Activated T-helper 17 cell treated with anti-CD3 and anti-CD28 coated beads, Interleukin-2, amount 50 U/mL, for 72 hours (primary cell): Measurements from ENCODE around the gene FGD5. TPM values are rescaled to one million over a fixed set of nuclear protein-coding genes. Genes with fewer than 3 reads are reported as not detected.

Experiments
- ATAC-seq: fragments of 150-1000 bp; cut with Tn5 transposase; replicated peaks from 2 replicates; pipeline ENCODE4 v1.10.0; 2021; ENCODE audit warnings: mild to moderate bottlenecking, moderate library complexity
- H3K27ac Mint-ChIP-seq: one replicate; pipeline ENCODE4 v1.8.0; 2022; ENCODE audit warnings: mixed read lengths
- H3K27me3 Mint-ChIP-seq: one replicate; pipeline ENCODE4 v1.8.0; 2022; ENCODE audit warnings: mixed read lengths
- H3K36me3 Mint-ChIP-seq: one replicate; pipeline ENCODE4 v1.8.0; 2022; ENCODE audit warnings: low read depth, mild to moderate bottlenecking, mixed read lengths
- H3K4me1 Mint-ChIP-seq: one replicate; pipeline ENCODE4 v1.8.0; 2022; ENCODE audit warnings: mixed read lengths
- H3K4me3 Mint-ChIP-seq: one replicate; pipeline ENCODE4 v1.8.0; 2022; ENCODE audit warnings: mild to moderate bottlenecking, mixed read lengths
- H3K9me3 Mint-ChIP-seq: one replicate; pipeline ENCODE4 v1.8.0; 2022; ENCODE audit warnings: mixed read lengths
- total RNA-seq, 2 donors: library from RNA; stranded (reverse); gene quantifications; one replicate each; pipeline ENCODE4 v1.2.3, GENCODE V29; 2022

Gene FGD5
- total RNA-seq, 2 donors from 2014 or later: 0.06 to 0.74 TPM

GRCh38 chr3:14909250-14909649 lies 90.5 kb downstream of the FGD5 start:
- peaks cover 8% of the 10 kb centered on the region for H3K9me3 Mint-ChIP-seq
- no peaks in the 10 kb centered on the region for H3K4me1 Mint-ChIP-seq
- H3K27ac Mint-ChIP-seq: no peak overlapping the region
- H3K36me3 Mint-ChIP-seq: no peaks in the 10 kb centered on the region
- ATAC-seq: no peak
- peaks cover 8% of the 10 kb centered on the region for H3K27me3 Mint-ChIP-seq
- no peak overlapping the region for H3K4me3 Mint-ChIP-seq

GRCh38 chr3:14911651-14912050 lies 92.9 kb downstream of the FGD5 start:
- Mint-ChIP-seq H3K4me3 (no peak overlapping the region), H3K27me3 (peaks cover 4% of the 10 kb centered on the region), H3K4me1 (no peaks in the 10 kb centered on the region), H3K9me3 (no peaks in the 10 kb centered on the region), H3K27ac (no peak overlapping the region), H3K36me3 (no peaks in the 10 kb centered on the region)
- no peak for ATAC-seq

GRCh38 chr3:14913071-14913925 lies 94.5 kb downstream of the FGD5 start:
- H3K9me3 Mint-ChIP-seq: no peaks in the 10 kb centered on the region
- peaks cover 4% of the 10 kb centered on the region for H3K27me3 Mint-ChIP-seq
- H3K4me3 Mint-ChIP-seq: no peak overlapping the region
- no peak for ATAC-seq
- H3K36me3 Mint-ChIP-seq: no peaks in the 10 kb centered on the region
- H3K4me1 Mint-ChIP-seq: no peaks in the 10 kb centered on the region
- H3K27ac Mint-ChIP-seq: no peak overlapping the region

GRCh38 chr3:14913926-14914778 lies 95.4 kb downstream of the FGD5 start:
- no peak for ATAC-seq
- no peaks in the 10 kb centered on the region for H3K36me3 Mint-ChIP-seq
- H3K9me3 Mint-ChIP-seq: no peaks in the 10 kb centered on the region
- no peak overlapping the region for H3K27ac Mint-ChIP-seq
- H3K4me3 Mint-ChIP-seq: no peak overlapping the region
- H3K27me3 Mint-ChIP-seq: peaks cover 3% of the 10 kb centered on the region
- H3K4me1 Mint-ChIP-seq: no peaks in the 10 kb centered on the region

- H3K27ac Mint-ChIP-seq: no peak overlapping the region
- no peaks in the 10 kb centered on the region for H3K9me3 Mint-ChIP-seq
- H3K4me1 Mint-ChIP-seq: no peaks in the 10 kb centered on the region
- no peak overlapping the region for H3K4me3 Mint-ChIP-seq
- ATAC-seq: no peak
- H3K27me3 Mint-ChIP-seq: no peaks in the 10 kb centered on the region
- no peaks in the 10 kb centered on the region for H3K36me3 Mint-ChIP-seq
These were observed 96.0 kb downstream of the FGD5 start for GRCh38 chr3:14914779-14915117.

- Mint-ChIP-seq H3K4me3 (no peak overlapping the region), H3K9me3 (no peaks in the 10 kb centered on the region), H3K27ac (no peak overlapping the region), H3K27me3 (no peaks in the 10 kb centered on the region), H3K4me1 (no peaks in the 10 kb centered on the region), H3K36me3 (no peaks in the 10 kb centered on the region)
- peak; percentile 64 for ATAC-seq
These were observed 97.0 kb downstream of the FGD5 start for GRCh38 chr3:14915636-14916222.

GRCh38 chr3:14918356-14918860 lies 99.6 kb downstream of the FGD5 start:
- Mint-ChIP-seq H3K27me3 (no peaks in the 10 kb centered on the region), H3K36me3 (no peaks in the 10 kb centered on the region), H3K9me3 (no peaks in the 10 kb centered on the region), H3K27ac (no peak overlapping the region), H3K4me3 (no peak overlapping the region), H3K4me1 (no peaks in the 10 kb centered on the region)
- ATAC-seq: no peak

- no peak overlapping the region for H3K4me3 Mint-ChIP-seq
- H3K36me3 Mint-ChIP-seq: no peaks in the 10 kb centered on the region
- H3K27ac Mint-ChIP-seq: no peak overlapping the region
- H3K4me1 Mint-ChIP-seq: no peaks in the 10 kb centered on the region
- H3K9me3 Mint-ChIP-seq: no peaks in the 10 kb centered on the region
- ATAC-seq: no peak
- H3K27me3 Mint-ChIP-seq: no peaks in the 10 kb centered on the region
These were observed 101.8 kb downstream of the FGD5 start for GRCh38 chr3:14920536-14920935.

GRCh38 chr3:14921034-14921616 lies 102.4 kb downstream of the FGD5 start:
- Mint-ChIP-seq H3K4me3 (no peak overlapping the region), H3K27me3 (no peaks in the 10 kb centered on the region), H3K4me1 (no peaks in the 10 kb centered on the region), H3K9me3 (no peaks in the 10 kb centered on the region), H3K36me3 (no peaks in the 10 kb centered on the region), H3K27ac (no peak overlapping the region)
- ATAC-seq: peak; percentile 91

- no peak overlapping the region for H3K4me3 Mint-ChIP-seq
- no peak for ATAC-seq
- H3K27ac Mint-ChIP-seq: no peak overlapping the region
- H3K9me3 Mint-ChIP-seq: no peaks in the 10 kb centered on the region
- H3K27me3 Mint-ChIP-seq: no peaks in the 10 kb centered on the region
- H3K4me1 Mint-ChIP-seq: no peaks in the 10 kb centered on the region
- no peaks in the 10 kb centered on the region for H3K36me3 Mint-ChIP-seq
These were observed 103.3 kb downstream of the FGD5 start for GRCh38 chr3:14921811-14922705.

- Mint-ChIP-seq H3K9me3 (no peaks in the 10 kb centered on the region), H3K27me3 (no peaks in the 10 kb centered on the region), H3K27ac (no peak overlapping the region)
These were observed 104.1 kb downstream of the FGD5 start for GRCh38 chr3:14922863-14923262.

GRCh38 chr3:14923476-14923875 lies 104.7 kb downstream of the FGD5 start:
- Mint-ChIP-seq H3K4me1 (no peaks in the 10 kb centered on the region), H3K9me3 (no peaks in the 10 kb centered on the region), H3K27ac (no peak overlapping the region), H3K4me3 (no peak overlapping the region), H3K36me3 (no peaks in the 10 kb centered on the region), H3K27me3 (no peaks in the 10 kb centered on the region)
- no peak for ATAC-seq

More at GRCh38 chr3:14922863-14923262, 104.1 kb downstream of the FGD5 start:
- H3K4me3 Mint-ChIP-seq: no peak overlapping the region
- H3K4me1 Mint-ChIP-seq: no peaks in the 10 kb centered on the region
- no peaks in the 10 kb centered on the region for H3K36me3 Mint-ChIP-seq
- no peak for ATAC-seq

GRCh38 chr3:14925729-14926591 lies 107.2 kb downstream of the FGD5 start:
- no peaks in the 10 kb centered on the region for H3K27me3 Mint-ChIP-seq

More at GRCh38 chr3:14925729-14926591, 107.2 kb downstream of the FGD5 start:
- peak; percentile 34 for ATAC-seq
- Mint-ChIP-seq H3K36me3 (no peaks in the 10 kb centered on the region), H3K4me3 (no peak overlapping the region), H3K27ac (no peak overlapping the region), H3K9me3 (no peaks in the 10 kb centered on the region), H3K4me1 (no peaks in the 10 kb centered on the region)
